ENCODE results near the gene HIPK2.

DNA sequence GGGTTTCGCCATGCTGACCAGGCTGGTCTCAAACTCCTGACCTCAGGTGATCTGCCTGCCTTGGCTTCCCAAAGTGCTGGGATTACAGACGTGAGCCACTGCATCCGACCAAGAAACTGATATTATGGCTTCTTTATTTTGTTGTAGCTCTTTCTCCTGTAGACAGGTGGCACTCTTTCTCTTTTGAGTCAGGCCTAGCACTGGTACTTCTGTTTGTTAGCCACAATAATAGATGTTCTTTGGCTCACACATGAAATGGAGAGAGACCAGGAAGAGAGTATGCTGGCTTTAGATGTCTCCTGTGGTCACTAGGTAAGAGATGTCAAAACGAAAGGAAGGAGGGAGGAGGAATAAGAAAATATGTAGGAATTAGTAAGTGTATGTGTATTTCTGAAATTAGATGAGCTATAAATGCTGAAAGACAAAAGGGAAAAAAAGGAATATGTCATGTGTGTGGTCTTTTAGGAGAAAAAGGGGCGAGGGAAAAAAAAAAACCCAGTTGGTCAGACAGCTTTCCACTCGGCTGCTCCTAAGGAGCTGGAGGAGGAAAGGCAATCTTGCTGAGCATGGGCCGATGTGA, 175.6 kb downstream of the HIPK2 start:
- TF ChIP-seq EZH2 (IDR thresholded peaks at IDR 0.05; ENCODE audit: borderline replicate concordance, low read length) = no peak
- TF ChIP-seq, protein P1, sequence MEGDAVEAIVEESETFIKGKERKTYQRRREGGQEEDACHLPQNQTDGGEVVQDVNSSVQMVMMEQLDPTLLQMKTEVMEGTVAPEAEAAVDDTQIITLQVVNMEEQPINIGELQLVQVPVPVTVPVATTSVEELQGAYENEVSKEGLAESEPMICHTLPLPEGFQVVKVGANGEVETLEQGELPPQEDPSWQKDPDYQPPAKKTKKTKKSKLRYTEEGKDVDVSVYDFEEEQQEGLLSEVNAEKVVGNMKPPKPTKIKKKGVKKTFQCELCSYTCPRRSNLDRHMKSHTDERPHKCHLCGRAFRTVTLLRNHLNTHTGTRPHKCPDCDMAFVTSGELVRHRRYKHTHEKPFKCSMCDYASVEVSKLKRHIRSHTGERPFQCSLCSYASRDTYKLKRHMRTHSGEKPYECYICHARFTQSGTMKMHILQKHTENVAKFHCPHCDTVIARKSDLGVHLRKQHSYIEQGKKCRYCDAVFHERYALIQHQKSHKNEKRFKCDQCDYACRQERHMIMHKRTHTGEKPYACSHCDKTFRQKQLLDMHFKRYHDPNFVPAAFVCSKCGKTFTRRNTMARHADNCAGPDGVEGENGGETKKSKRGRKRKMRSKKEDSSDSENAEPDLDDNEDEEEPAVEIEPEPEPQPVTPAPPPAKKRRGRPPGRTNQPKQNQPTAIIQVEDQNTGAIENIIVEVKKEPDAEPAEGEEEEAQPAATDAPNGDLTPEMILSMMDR (conservative IDR thresholded peaks at IDR 0.05 in 1 of 2, IDR thresholded peaks at IDR 0.05 in 1 of 2; ENCODE audit: extremely low read depth in 1 of 2, insufficient read depth in 1 of 2, low read depth in 1 of 2, low read length in 2 of 2) = peak; percentile 48 to 58
